ENCODE results near the gene USP6NL.

The USP6NL gene

DNA sequence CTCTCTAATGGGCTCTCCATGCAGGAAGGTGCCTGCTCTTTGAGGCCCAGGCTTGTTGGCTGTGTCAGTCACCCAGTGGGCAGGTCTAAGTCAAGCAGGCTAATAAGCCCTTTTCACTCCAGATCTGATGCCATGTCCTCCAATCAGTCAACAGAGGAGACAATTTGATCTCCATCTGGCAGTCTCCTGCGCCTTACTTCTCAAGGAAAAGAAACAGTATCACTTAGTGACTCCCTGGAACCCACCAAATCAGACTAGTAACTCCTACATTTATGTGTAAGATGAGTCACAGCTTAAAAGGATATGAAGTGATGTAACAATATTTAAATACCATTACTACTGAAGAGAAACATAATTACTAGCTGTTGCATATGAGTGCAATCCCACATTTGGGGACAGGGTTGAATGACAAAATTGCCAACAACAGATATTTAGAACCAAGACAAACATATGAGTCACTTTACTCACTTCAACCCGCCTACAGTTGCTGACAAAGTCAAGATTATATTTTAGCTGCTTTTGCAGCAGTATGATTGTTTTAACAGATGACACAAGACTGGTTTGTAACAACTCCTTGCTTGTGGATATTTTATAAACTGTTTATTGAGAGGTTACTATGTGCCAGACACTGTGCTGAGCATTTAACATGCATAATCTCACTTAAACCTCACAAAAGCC is 72.1 kb downstream of the USP6NL start:
- TF ChIP-seq TAF1 (IDR thresholded peaks at IDR 0.05; ENCODE audit: borderline replicate concordance, insufficient read depth, low read length) (no peak), SIN3A (IDR thresholded peaks at IDR 0.05; ENCODE audit: borderline replicate concordance, insufficient read depth, low read length) (no peak)

- TF ChIP-seq TAF1 (IDR thresholded peaks at IDR 0.05; ENCODE audit: borderline replicate concordance, insufficient read depth, low read length) (no peak), FOXP2 (optimal IDR thresholded peaks at IDR 0.05; ENCODE audit: borderline replicate concordance, extremely low read depth, extremely low read length, insufficient read depth) (no peak), POLR2AphosphoS5 (IDR thresholded peaks at IDR 0.05; ENCODE audit: low read depth, low read length) (no peak), SIN3A (IDR thresholded peaks at IDR 0.05; ENCODE audit: borderline replicate concordance, insufficient read depth, low read length) (no peak)
- TF ChIP-seq, protein P1, sequence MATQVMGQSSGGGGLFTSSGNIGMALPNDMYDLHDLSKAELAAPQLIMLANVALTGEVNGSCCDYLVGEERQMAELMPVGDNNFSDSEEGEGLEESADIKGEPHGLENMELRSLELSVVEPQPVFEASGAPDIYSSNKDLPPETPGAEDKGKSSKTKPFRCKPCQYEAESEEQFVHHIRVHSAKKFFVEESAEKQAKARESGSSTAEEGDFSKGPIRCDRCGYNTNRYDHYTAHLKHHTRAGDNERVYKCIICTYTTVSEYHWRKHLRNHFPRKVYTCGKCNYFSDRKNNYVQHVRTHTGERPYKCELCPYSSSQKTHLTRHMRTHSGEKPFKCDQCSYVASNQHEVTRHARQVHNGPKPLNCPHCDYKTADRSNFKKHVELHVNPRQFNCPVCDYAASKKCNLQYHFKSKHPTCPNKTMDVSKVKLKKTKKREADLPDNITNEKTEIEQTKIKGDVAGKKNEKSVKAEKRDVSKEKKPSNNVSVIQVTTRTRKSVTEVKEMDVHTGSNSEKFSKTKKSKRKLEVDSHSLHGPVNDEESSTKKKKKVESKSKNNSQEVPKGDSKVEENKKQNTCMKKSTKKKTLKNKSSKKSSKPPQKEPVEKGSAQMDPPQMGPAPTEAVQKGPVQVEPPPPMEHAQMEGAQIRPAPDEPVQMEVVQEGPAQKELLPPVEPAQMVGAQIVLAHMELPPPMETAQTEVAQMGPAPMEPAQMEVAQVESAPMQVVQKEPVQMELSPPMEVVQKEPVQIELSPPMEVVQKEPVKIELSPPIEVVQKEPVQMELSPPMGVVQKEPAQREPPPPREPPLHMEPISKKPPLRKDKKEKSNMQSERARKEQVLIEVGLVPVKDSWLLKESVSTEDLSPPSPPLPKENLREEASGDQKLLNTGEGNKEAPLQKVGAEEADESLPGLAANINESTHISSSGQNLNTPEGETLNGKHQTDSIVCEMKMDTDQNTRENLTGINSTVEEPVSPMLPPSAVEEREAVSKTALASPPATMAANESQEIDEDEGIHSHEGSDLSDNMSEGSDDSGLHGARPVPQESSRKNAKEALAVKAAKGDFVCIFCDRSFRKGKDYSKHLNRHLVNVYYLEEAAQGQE (IDR thresholded peaks at IDR 0.05; ENCODE audit: insufficient read depth in 1 of 2, low read depth in 2 of 2, low read length in 2 of 2), result no peak
Measured at GRCh38 chr10:11538834-11539190, 72.6 kb downstream of the USP6NL start.

DNA sequence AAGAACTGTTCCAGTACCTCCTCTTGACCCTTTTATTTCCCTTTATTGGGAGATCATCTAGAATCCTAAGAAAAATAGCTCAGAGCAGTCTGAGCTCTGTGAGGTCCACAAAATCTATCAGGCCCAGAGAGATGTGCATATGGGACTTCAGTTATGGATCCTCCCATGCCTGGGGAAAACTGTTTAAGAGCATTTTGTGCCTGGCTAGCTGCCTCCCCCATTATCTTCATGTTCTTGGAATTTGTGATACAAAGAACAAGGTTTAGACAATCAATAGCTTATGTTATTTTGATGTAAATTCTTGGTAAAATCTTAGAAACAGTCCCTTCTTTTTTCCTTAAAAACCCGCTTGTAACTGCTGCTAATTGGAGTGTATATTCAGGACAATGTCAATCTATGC is 75.2 kb downstream of the USP6NL start:
- TF ChIP-seq SIN3A (IDR thresholded peaks at IDR 0.05; ENCODE audit: borderline replicate concordance, insufficient read depth, low read length) (no peak), POLR2AphosphoS5 (IDR thresholded peaks at IDR 0.05; ENCODE audit: low read depth, low read length) (no peak), FOXP2 (optimal IDR thresholded peaks at IDR 0.05; ENCODE audit: borderline replicate concordance, extremely low read depth, extremely low read length, insufficient read depth) (no peak), TAF1 (IDR thresholded peaks at IDR 0.05; ENCODE audit: borderline replicate concordance, insufficient read depth, low read length) (no peak)
- TF ChIP-seq, protein P1 (IDR thresholded peaks at IDR 0.05; ENCODE audit: insufficient read depth in 1 of 2, low read depth in 2 of 2, low read length in 2 of 2), result no peak

DNA sequence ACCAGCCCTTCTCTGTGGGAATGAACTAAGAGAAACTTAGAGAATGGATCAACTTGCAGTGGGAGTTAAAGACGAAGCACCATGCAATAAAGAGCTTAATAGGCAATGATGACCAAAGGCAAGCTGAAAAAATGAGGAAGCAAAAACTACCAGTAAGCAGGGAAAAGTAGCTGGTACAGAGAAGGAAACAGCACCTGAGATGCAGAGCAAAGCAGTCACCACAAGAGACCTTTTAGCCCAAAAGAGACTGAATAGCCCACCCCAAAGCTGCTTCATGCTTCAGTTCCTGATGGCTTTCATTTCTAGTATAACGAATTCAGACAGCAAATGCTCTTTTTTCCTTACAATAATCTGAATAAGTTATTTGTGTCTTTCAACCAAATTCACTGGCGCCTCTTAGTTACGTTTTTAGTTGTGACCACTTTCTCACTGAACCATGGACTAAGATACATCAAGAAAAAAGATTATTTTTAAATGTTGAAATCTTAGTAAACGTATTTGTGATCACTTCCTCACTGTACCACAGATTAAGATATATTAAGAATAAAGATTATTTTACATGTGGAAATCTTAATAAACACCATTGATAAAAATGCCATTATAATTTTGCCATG is 76.0 kb downstream of the USP6NL start:
- TF ChIP-seq SIN3A (IDR thresholded peaks at IDR 0.05; ENCODE audit: borderline replicate concordance, insufficient read depth, low read length) (no peak), POLR2AphosphoS5 (IDR thresholded peaks at IDR 0.05; ENCODE audit: low read depth, low read length) (no peak), TAF1 (IDR thresholded peaks at IDR 0.05; ENCODE audit: borderline replicate concordance, insufficient read depth, low read length) (no peak), FOXP2 (optimal IDR thresholded peaks at IDR 0.05; ENCODE audit: borderline replicate concordance, extremely low read depth, extremely low read length, insufficient read depth) (no peak)
- TF ChIP-seq, protein P1 (IDR thresholded peaks at IDR 0.05; ENCODE audit: insufficient read depth in 1 of 2, low read depth in 2 of 2, low read length in 2 of 2), result no peak

- TF ChIP-seq FOXP2 (optimal IDR thresholded peaks at IDR 0.05; ENCODE audit: borderline replicate concordance, extremely low read depth, extremely low read length, insufficient read depth), result no peak
- TF ChIP-seq SIN3A (IDR thresholded peaks at IDR 0.05; ENCODE audit: borderline replicate concordance, insufficient read depth, low read length), result no peak
- no peak for TF ChIP-seq TAF1 (IDR thresholded peaks at IDR 0.05; ENCODE audit: borderline replicate concordance, insufficient read depth, low read length)
- TF ChIP-seq, protein P1 (IDR thresholded peaks at IDR 0.05; ENCODE audit: insufficient read depth in 1 of 2, low read depth in 2 of 2, low read length in 2 of 2), result no peak
- TF ChIP-seq POLR2AphosphoS5 (IDR thresholded peaks at IDR 0.05; ENCODE audit: low read depth, low read length), result no peak
Measured at GRCh38 chr10:11533328-11533781, 78.1 kb downstream of the USP6NL start.

Data from PFSK-1 (cell line).